Ectodermal cell (in vitro differentiated cells): ENCODE data around the gene SLC22A15.
"Not testable (repeated sequence)": the region's sequence is repeated elsewhere in the genome, so short reads cannot be mapped to it uniquely, and the experiment has no call there.

Experiments
- H3K27ac ChIP-seq: 2 replicates; pipeline ENCODE4 v1.7.0; 2013; ENCODE audit warnings: mild to moderate bottlenecking, low read depth, low read length; ENCODE audit not compliant: insufficient read depth, poor library complexity, severe bottlenecking
- H3K27me3 ChIP-seq: 2 replicates; pipeline ENCODE4 v1.7.0; 2013; ENCODE audit warnings: mild to moderate bottlenecking, low read length; ENCODE audit not compliant: insufficient read depth, control insufficient read depth, poor library complexity, severe bottlenecking
- H3K36me3 ChIP-seq: one replicate; pipeline ENCODE4 v1.7.0; 2013; ENCODE audit warnings: low read length; ENCODE audit not compliant: control insufficient read depth, insufficient read depth
- H3K4me1 ChIP-seq: one replicate; pipeline ENCODE4 v1.7.0; 2013; ENCODE audit warnings: low read length; ENCODE audit not compliant: control insufficient read depth, insufficient read depth
- H3K4me3 ChIP-seq: 2 replicates; pipeline ENCODE4 v1.7.0; 2013; ENCODE audit warnings: low read depth, low read length, control low read depth; ENCODE audit not compliant: insufficient read depth
- H3K9me3 ChIP-seq: 2 replicates; pipeline ENCODE4 v1.7.0; 2013; ENCODE audit warnings: mild to moderate bottlenecking, low read length, moderate library complexity; ENCODE audit not compliant: control insufficient read depth
- WGBS, 2 experiments: methylation state at CpG; one replicate each; pipeline ENCODE4 v1.1.7; 2013; ENCODE audit warnings: missing lambda C conversion rate in 2 of 2; 5-methylcytosine and 5-hydroxymethylcytosine counted together

Gene SLC22A15

DNA sequence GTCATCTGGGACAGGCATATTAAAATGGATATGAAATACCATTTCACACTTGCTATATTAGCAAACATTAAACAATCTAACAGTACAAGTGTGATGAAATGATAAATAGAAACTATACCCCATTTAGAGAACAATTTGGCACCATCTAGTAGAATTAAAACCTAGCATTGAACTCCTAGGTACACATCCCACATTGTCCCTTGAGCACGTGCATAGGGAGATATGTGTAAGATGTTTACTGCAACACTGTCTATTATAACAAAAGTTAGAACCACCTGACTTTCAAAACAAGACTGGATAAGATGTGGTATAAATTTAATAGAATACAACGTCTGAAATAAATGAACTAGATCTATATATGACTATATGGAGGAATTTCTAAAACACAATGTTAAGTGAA is 3.8 kb downstream of the SLC22A15 start:
- Histone ChIP-seq H3K4me3 (no peak overlapping the region), H3K36me3 (no peaks in the 10 kb centered on the region), H3K27me3 (peaks cover 34% of the 10 kb centered on the region), H3K9me3 (no peaks in the 10 kb centered on the region), H3K4me1 (no peaks in the 10 kb centered on the region), H3K27ac (no peak overlapping the region)
- no CpG with 5 or more reads among the region's 2 CpGs for WGBS, 2 experiments

DNA sequence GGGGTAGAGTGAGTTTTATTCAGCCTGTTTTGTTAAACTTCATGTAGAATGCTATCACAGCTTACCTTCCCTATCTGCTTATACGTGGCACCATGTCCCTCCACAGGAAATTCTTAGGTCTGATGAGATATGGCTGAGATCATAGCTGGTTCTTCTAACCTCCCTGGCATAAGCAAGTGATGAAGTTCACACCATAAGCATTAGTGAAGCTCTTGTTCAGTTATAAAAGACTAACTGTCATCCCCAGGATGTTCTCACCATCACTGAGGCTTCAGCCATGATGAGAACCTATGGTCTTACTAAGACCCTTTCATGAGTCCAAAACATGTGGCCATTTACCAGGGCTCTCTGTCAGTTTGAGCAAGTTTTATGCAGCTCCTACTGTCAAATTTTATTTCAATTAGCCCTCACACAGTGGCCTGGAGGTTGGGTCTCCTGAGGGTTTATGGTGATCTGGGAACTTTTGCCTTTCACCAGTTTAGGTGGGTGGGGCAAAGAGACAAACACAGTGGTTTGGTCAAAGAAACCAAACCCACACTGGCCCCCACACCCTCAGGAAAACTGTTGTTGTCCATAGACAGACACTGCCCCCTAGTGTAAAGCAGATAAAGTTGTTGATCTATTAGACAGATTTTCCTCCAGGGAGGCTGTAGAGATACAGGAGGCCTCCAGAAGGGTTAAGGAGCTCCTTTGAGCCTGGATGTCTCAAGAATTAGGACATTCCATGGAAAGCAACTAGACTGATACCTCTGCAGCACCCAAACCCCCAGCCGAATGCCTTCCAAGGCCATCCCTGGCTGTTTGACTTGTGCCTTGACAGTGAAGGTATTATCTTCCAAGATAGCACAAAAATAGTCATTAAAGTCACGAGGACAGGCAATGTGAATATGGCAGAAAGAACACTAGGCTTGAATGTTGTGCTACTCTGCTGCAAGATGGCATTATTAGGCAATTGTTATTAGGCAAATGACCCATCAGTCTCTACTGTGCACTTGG is 5.0 kb downstream of the SLC22A15 start:
- 75 to 82% methylated on average over 3 of the region's 3 CpGs for WGBS, 2 experiments
- no peak overlapping the region for H3K4me3 ChIP-seq
- peaks cover 23% of the 10 kb centered on the region for H3K27me3 ChIP-seq
- no peaks in the 10 kb centered on the region for H3K9me3 ChIP-seq
- H3K4me1 ChIP-seq, result no peaks in the 10 kb centered on the region
- H3K36me3 ChIP-seq, result no peaks in the 10 kb centered on the region
- H3K27ac ChIP-seq, result no peak overlapping the region

DNA sequence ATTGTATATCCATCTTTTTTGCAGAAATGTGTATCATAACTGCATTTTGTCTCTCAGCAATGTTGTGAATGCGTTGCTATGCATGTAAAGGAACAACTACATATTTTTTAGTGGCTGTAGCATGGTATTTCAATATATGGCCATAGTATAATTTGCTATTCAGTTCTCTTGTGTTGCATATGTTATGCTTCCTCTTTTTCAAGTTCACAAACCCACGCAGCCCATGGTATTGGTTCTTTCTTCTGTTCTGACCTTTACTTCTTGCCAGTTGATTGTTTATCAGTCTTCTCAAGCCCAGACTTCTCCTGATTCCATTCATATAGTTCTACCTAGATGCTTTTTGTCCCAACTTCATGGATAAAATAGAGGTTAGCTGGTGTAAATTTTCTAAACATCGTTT is 6.1 kb downstream of the SLC22A15 start:
- Histone ChIP-seq H3K36me3 (no peaks in the 10 kb centered on the region), H3K27me3 (peaks cover 13% of the 10 kb centered on the region), H3K4me3 (no peak overlapping the region), H3K9me3 (no peaks in the 10 kb centered on the region), H3K27ac (no peak overlapping the region), H3K4me1 (no peaks in the 10 kb centered on the region)
- 79 to 91% methylated on average over 2 to 3 of the region's 3 CpGs for WGBS, 2 experiments

DNA sequence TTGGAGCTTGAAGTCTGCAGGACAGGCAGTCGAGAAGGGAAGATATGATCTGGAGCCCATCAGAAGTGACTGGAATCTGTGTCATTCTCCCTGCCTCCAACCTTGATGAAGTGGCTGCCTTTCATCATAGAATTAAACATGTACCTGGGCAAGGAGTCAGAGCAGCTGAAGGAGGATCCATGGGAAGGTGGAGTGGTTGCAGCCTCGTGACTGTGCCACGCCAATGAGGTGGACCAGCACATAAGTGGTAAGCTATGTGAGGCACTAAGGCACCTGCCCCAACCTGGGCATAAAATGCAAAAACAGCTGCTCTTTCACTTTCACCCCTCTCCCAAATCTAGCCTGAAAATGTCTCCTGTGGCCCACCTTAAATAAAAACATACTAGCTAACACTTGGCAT is 7.3 kb downstream of the SLC22A15 start:
- Histone ChIP-seq H3K4me1 (no peaks in the 10 kb centered on the region), H3K9me3 (no peaks in the 10 kb centered on the region), H3K4me3 (no peak overlapping the region), H3K36me3 (no peaks in the 10 kb centered on the region), H3K27ac (no peak overlapping the region), H3K27me3 (peaks cover 2% of the 10 kb centered on the region)
- 90 to 98% methylated on average over 3 of the region's 3 CpGs for WGBS, 2 experiments

DNA sequence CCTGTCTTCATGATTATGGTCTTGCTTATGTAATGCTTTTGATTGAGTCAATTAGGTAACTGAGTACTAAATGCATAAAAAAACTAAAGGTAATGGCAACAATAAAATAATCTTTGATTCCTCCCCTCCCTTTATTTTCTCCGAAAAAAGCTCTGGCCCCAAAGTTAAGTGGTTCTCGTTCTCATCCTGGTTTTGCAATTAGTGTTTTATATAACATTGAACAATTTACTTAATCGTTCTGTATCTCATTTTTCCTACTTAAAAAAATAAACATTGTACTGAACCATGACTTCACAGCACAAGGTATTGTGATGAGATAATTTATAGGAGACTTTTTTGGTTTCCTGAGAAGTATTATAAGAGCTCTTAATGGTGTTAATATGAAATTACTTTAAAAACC is 11.3 kb downstream of the SLC22A15 start:
- Histone ChIP-seq H3K4me3 (no peak overlapping the region), H3K9me3 (no peaks in the 10 kb centered on the region), H3K4me1 (no peaks in the 10 kb centered on the region), H3K27me3 (no peaks in the 10 kb centered on the region), H3K36me3 (no peaks in the 10 kb centered on the region), H3K27ac (no peak overlapping the region)
- 96 to 100% methylated on average over 1 to 2 of the region's 3 CpGs for WGBS, 2 experiments

DNA sequence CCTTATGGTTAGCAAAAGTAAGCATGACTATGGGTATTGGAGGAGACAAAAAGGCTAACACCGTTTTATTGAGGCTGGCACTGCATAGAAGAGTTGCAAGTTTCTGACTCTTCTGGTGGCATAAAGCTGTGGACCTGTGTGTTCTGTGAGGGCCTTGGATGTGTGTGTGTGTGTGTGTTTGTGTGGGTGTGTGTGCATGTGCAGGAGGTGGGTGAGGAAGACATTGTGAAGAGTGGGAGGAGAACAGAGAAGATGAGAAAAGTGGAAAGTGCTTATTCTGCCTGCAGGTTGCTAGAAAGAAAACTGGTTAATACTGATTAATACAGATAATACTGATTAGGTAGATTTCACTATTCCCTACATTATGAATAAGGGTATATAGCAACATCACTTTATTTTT is 12.6 kb downstream of the SLC22A15 start:
- Histone ChIP-seq H3K9me3 (no peaks in the 10 kb centered on the region), H3K27me3 (no peaks in the 10 kb centered on the region)
- WGBS, 2 experiments, result 88 to 95% methylated on average over 1 of the region's 1 CpG

DNA sequence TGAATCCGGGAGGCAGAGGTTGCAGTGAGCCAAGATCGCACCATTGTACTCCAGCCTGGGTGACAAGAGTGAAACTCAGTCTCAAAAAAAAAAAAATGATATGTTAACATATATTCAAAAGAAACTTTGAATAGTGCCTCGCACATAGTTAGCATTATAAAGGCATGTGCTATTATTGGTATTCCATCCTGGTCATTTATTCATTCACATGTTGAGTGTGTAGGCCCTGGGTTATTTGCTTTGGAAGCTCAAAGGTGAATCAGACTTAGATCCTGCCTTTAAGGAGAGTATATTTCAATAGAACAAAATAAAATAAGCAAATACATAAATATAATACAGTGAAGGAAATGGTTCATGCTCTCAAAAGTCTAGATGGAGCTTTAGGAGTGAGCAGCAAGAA is 13.4 kb downstream of the SLC22A15 start:
- no peaks in the 10 kb centered on the region for H3K27me3 ChIP-seq
- H3K27ac ChIP-seq, result no peak overlapping the region
- WGBS, 2 experiments, result 92 to 100% methylated on average over 2 to 3 of the region's 3 CpGs
- H3K4me1 ChIP-seq, result no peaks in the 10 kb centered on the region
- H3K36me3 ChIP-seq, result no peaks in the 10 kb centered on the region
- H3K9me3 ChIP-seq, result no peaks in the 10 kb centered on the region
- H3K4me3 ChIP-seq, result no peak overlapping the region

More for the DNA sequence above, 12.6 kb downstream of the SLC22A15 start:
- Histone ChIP-seq H3K4me1 (no peaks in the 10 kb centered on the region), H3K36me3 (no peaks in the 10 kb centered on the region), H3K4me3 (no peak overlapping the region), H3K27ac (no peak overlapping the region)

DNA sequence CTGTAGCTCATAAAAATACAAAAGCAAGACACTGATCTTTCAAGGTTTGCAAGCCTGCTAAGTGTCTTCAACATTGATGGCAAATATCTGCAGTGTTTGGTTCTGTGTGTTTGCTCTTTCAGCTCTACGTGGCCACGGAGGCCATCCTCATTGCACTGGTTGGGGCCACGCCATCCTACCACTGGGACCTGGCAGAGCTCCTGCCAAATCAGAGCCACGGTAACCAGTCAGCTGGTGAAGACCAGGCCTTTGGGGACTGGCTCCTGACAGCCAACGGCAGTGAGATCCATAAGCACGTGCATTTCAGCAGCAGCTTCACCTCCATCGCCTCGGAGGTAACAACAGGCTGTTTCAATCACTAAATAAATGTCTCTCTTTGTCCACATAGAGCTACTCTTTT is 15.6 kb downstream of the SLC22A15 start:
- H3K9me3 ChIP-seq, result no peaks in the 10 kb centered on the region
- no peak overlapping the region for H3K27ac ChIP-seq
- no peaks in the 10 kb centered on the region for H3K36me3 ChIP-seq
- 91 to 95% methylated on average over 8 of the region's 8 CpGs for WGBS, 2 experiments
- no peaks in the 10 kb centered on the region for H3K4me1 ChIP-seq
- no peaks in the 10 kb centered on the region for H3K27me3 ChIP-seq
- H3K4me3 ChIP-seq, result no peak overlapping the region

DNA sequence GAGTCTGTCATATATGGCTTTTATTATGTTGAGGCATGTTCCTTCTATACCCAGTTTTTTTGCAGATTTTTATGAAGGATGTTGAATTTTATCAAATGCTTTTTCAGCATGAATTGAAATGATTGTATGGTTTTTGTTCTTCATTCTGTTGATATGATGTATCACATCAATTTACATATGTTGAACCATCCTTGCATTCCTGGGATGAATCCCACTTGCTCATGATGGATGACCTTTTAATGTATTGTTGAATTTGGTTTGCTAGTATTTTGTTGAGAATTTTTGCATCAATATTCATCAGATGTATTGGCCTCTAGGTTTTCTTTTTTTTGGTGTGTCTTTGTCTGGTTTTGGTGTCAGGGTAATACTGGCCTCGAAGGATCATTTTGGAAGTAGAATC is 21.6 kb downstream of the SLC22A15 start:
- 90 to 100% methylated on average over 1 of the region's 1 CpG for WGBS, 2 experiments

DNA sequence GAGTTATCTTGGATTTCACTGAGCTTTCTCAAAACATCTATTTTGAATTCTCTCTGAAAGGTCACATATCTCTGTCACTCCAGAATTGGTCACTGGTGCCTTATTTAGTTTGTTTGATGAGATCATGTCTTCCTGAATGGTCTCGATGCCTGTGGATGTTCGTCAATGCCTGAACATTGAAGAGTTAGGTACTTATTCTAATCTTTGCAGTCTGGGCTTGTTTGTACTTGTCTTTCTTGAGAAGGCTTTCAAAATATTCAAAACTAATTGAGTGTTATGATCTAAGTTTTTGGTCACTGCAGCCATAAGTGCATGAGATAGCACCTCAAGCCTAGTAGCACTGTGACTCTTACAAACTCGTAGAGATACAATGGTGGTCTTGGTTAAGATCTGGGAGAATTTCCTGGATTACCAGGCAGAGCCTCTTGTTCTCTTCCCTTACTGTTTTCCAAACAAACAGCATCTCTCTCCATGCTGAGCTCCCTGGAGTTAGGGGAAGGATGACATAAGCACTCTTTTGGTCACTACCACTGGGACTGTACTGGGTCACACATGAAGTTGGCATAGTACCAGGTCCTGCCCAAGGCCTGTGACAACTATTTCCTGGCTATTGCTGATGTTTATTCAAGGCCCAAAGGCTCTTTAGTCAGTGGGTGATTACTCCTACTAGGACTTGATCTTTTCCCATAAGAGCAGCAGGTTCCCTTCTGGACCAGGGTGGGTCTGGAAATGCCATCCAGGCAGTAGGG is 25.6 kb downstream of the SLC22A15 start:
- 93 to 97% methylated on average over 3 of the region's 3 CpGs for WGBS, 2 experiments
- no peaks in the 10 kb centered on the region for H3K4me1 ChIP-seq
- H3K36me3 ChIP-seq, result no peaks in the 10 kb centered on the region
- H3K9me3 ChIP-seq, result peaks cover 2% of the 10 kb centered on the region
- no peak overlapping the region for H3K4me3 ChIP-seq
- no peak overlapping the region for H3K27ac ChIP-seq
- no peaks in the 10 kb centered on the region for H3K27me3 ChIP-seq

More for the DNA sequence above, 21.6 kb downstream of the SLC22A15 start:
- H3K27ac ChIP-seq, H3K27me3 ChIP-seq, H3K4me3 ChIP-seq, H3K9me3 ChIP-seq, H3K4me1 ChIP-seq, H3K36me3 ChIP-seq: not testable (repeated sequence)
